Psoas muscle (tissue), 8 donors: ENCODE results near the gene TMBIM4. TPM values are rescaled to one million over a fixed set of nuclear protein-coding genes. Genes with fewer than 3 reads are reported as not detected.

Experiments
- ATAC-seq, 4 donors: fragments of 200-7000 bp; cut with Tn5 transposase; one replicate each; pipeline ENCODE4 v1.9.1; 2020; ENCODE audit warnings: moderate library complexity in 3 of 4, mild to moderate bottlenecking in 2 of 4
- DNase-seq, 2 donors: peaks; one replicate each; pipeline ENCODE4 v3.0.0-alpha.2; 2020
- H3K27ac ChIP-seq: fragments of 200-600 bp; one replicate; pipeline ENCODE4 v1.8.0; 2022
- H3K27me3 ChIP-seq, 3 donors: fragments of 200-600 bp in 1 of 3; one replicate each; pipeline versions ENCODE4 v1.6.1 to v1.8.0; 2013 to 2022; ENCODE audit warnings: low read length in 2 of 3, mild to moderate bottlenecking in 2 of 3, moderate library complexity in 1 of 3; ENCODE audit not compliant: insufficient read depth in 3 of 3
- H3K36me3 ChIP-seq, 2 donors: fragments of 200-600 bp in 1 of 2; one replicate each; pipeline versions ENCODE4 v1.6.1 to v1.8.0; 2013 to 2022; ENCODE audit warnings: low read depth in 1 of 2, mild to moderate bottlenecking in 1 of 2, moderate library complexity in 1 of 2; ENCODE audit not compliant: insufficient read depth in 1 of 2
- H3K4me1 ChIP-seq: fragments of 200-600 bp; one replicate; pipeline ENCODE4 v1.8.0; 2022
- H3K4me3 ChIP-seq: fragments of 200-600 bp; one replicate; pipeline ENCODE4 v1.8.0; 2022; ENCODE audit warnings: mild to moderate bottlenecking
- H3K9me3 ChIP-seq: fragments of 200-600 bp; one replicate; pipeline ENCODE4 v1.8.0; 2022
- WGBS, 3 donors: extraction: QIAGEN DNeasy Blood & Tissue Kit; methylation state at CpG; one replicate each; pipeline versions ENCODE4 v1.1.6 to v1.1.7; 2013; 5-methylcytosine and 5-hydroxymethylcytosine counted together
- intact Hi-C, 2 donors: fragments of 100-400 bp; cut with DNase I; formaldehyde crosslinking; loops; one replicate each; pipeline versions ENCODE4 v1.11.0 to v1.14.2; 2022
- polyA plus RNA-seq, 3 donors: library from polyadenylated mRNA; stranded (reverse); fragments of 200-250 nt; gene quantifications; one replicate each; pipeline ENCODE4 v1.2.3, GENCODE V29; 2013
- total RNA-seq, 4 donors: library from RNA; stranded (reverse); fragmentation: NEBNext Ultra II Directional in 2 of 4; extraction: Animal tissue kit (Norgen Biotek cat#: 25700) in 2 of 4; gene quantifications; one replicate each; pipeline versions ENCODE4 v1.2.1 to v1.2.4, GENCODE V29; 2021 to 2023
- TF ChIP-seq, protein P1 (sequence below): fragments of 200-600 bp; IDR thresholded peaks from one replicate; pipeline ENCODE4 v1.8.0; 2022; ENCODE audit warnings: antibody characterized with exemption
- donor health status: healthy with polysubstance abuse.
- donor health status: DM: no; HTN: no; CAD: no; lungs with moderate emphysema.
- donor health status: Bipolar disorder and iron deficiency.
- donor health status: healthy.
- donor health status: DM: yes; HTN: yes; CAD: no.
- donor health status: DM: no; HTN: no; CAD: no.
- donor health status: DM: no; HTN: no; CAD: no.
- donor health status: DM: yes; HTN: yes; CAD: no.

TMBIM4 gene
- total and polyA plus RNA-seq, 7 donors: 35.1 to 64.8 (median 43.2) TPM

DNA sequence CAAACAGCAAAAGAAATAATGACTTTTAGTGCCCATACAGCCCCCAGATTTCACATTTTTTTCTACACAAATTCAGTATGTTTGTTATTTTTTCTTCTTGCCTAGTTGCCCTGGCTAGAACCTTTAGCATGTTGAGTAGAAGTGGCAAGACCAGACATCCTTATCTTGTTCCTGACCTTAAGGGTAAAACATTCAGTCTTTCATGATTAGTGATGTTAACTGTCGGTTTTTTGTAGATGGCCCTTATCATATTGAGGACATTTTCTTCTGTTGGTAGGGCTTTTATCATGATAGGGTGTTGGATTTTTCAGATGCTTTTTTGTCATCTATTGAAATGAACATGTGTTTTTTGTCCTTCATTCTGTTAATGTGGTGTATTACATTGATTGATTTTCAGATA is 36.3 kb upstream of the TMBIM4 start:
- TF ChIP-seq, protein P1, sequence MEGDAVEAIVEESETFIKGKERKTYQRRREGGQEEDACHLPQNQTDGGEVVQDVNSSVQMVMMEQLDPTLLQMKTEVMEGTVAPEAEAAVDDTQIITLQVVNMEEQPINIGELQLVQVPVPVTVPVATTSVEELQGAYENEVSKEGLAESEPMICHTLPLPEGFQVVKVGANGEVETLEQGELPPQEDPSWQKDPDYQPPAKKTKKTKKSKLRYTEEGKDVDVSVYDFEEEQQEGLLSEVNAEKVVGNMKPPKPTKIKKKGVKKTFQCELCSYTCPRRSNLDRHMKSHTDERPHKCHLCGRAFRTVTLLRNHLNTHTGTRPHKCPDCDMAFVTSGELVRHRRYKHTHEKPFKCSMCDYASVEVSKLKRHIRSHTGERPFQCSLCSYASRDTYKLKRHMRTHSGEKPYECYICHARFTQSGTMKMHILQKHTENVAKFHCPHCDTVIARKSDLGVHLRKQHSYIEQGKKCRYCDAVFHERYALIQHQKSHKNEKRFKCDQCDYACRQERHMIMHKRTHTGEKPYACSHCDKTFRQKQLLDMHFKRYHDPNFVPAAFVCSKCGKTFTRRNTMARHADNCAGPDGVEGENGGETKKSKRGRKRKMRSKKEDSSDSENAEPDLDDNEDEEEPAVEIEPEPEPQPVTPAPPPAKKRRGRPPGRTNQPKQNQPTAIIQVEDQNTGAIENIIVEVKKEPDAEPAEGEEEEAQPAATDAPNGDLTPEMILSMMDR: no peak
- ATAC-seq: no peak
- H3K27me3 ChIP-seq: peaks cover 0 to 3% (median 0%) of the 10 kb centered on the region in 3 donors
- no peaks in the 10 kb centered on the region for H3K36me3 ChIP-seq
- H3K9me3 ChIP-seq: no peaks in the 10 kb centered on the region
- no peak for DNase-seq
- no peak overlapping the region for H3K4me3 ChIP-seq
- intact Hi-C loops: no loop called here
- H3K4me1 ChIP-seq: no peaks in the 10 kb centered on the region
- 90 to 95% (median 93%) methylated on average over 1 of the region's 1 CpG for WGBS, 3 donors
- no peak overlapping the region for H3K27ac ChIP-seq

DNA sequence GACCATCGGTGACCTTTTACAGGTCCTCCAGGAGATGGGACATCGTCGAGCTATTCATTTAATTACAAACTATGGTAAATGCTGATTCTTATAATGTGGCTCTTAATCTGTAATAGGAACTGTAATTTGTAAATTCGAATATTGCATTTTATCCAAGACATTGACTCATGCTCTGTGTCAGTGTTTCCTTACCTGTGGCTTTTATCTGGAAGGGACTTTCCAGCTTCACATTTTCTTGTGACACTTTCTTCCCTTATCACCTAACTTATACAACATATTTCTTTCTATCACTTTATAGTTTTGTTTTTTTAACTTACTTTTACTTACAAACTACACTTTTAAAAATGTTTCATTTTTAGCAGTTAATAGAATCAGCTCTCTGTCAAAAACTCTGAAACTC is 34.0 kb upstream of the TMBIM4 start:
- ATAC-seq (no peak), DNase-seq (no peak)
- TF ChIP-seq, protein P1: no peak
- Histone ChIP-seq H3K27ac (no peak overlapping the region), H3K4me3 (no peak overlapping the region), H3K36me3 (no peaks in the 10 kb centered on the region), H3K9me3 (peaks cover 4% of the 10 kb centered on the region), H3K27me3 (peaks cover 0 to 4% (median 3%) of the 10 kb centered on the region in 3 donors), H3K4me1 (no peaks in the 10 kb centered on the region)
- intact Hi-C loops: no loop called here
- WGBS, 3 donors: 86 to 90% (median 89%) methylated on average over 4 of the region's 4 CpGs

DNA sequence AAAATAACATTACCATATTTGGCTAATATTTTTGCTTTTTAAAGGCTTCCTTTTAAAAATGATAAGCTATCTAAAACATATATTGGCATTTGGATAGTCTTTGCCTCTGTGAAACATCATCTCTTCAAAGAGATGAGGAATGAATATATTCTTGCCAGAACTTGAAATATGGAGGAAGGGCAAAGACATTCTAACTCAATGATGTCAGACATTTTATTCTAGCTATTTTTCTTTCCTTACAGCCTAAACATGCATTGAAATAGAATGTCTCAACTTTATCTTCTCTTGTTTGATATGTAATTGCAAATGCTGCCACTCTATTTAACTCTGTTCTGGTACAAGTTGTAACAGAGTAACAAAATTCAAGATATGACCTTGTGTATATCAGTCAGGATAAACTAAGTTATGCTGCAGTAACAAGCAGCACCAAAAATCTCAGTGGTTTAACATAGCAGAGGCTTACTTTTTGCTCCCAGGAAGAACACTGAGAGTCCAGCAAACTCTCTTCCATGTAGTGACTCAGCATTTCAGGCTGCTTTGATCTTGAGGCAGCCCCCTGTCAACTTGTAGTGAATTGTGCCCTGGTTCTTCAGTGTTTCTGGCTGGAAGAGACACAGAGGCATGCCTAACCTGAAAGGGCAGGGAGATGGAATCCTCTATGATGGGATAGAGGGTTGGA is 30.2 kb upstream of the TMBIM4 start:
- Histone ChIP-seq H3K4me1 (no peaks in the 10 kb centered on the region), H3K27ac (no peak overlapping the region), H3K4me3 (no peak overlapping the region), H3K27me3 (peaks cover 0 to 9% (median 3%) of the 10 kb centered on the region in 3 donors), H3K36me3 (no peaks in the 10 kb centered on the region), H3K9me3 (peaks cover 4% of the 10 kb centered on the region)
- DNase-seq (no peak), ATAC-seq (no peak)
- TF ChIP-seq, protein P1: no peak
- intact Hi-C loops: no loop called here

DNA sequence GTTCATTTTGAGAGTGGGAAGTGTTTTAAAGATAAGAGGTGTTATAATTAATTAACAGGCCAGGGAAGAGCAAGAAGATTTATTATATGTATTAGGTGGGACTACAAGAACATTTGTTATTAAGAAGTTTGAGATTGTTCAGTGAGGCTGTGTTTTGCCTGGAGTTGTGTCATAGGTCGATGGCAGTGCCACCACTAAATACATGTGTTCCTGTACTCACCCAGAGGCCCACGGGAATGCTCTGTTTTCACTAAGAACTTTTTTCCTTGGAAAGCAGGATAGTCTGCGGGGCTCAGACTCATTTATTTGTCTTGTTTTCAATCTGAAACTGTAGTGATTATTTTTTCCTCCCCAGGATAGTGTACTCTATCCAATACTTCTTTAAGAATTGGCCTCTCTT is 29.3 kb upstream of the TMBIM4 start:
- H3K36me3 ChIP-seq: no peaks in the 10 kb centered on the region
- DNase-seq (no peak), ATAC-seq (no peak)
- intact Hi-C loops: no loop called here
- H3K4me1 ChIP-seq: no peaks in the 10 kb centered on the region
- 61 to 69% (median 68%) methylated on average over 3 of the region's 3 CpGs for WGBS, 3 donors
- H3K27me3 ChIP-seq: peaks cover 0 to 9% (median 3%) of the 10 kb centered on the region in 3 donors
- no peak overlapping the region for H3K4me3 ChIP-seq
- peaks cover 4% of the 10 kb centered on the region for H3K9me3 ChIP-seq
- H3K27ac ChIP-seq: no peak overlapping the region
- TF ChIP-seq, protein P1: no peak

DNA sequence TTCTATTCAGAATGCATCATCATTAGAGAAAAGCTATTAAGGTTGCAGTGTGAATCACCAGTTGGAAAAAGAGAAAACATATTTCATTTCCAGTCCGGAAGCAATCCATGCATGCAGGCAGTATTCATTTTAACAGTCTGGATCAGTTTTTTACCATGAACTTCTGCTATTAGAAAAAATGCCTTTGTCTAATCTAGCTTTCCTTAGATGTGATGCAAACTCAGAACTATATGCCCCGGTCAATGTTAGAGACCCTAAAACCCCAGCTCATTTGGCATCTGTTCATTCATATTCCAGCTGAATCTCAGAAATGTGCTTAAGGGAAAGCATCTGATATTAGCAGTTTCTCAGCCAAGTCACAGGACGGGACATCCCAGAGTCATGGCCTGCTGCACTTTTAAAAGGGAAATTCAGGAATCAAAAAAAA is 27.7 kb upstream of the TMBIM4 start:
- Histone ChIP-seq H3K27ac (no peak overlapping the region), H3K9me3 (peaks cover 4% of the 10 kb centered on the region), H3K4me3 (no peak overlapping the region), H3K36me3 (no peaks in the 10 kb centered on the region), H3K27me3 (peaks cover 0 to 9% (median 5%) of the 10 kb centered on the region in 3 donors), H3K4me1 (no peaks in the 10 kb centered on the region)
- DNase-seq (no peak), ATAC-seq (no peak)
- TF ChIP-seq, protein P1: no peak
- intact Hi-C loops: no loop called here
- WGBS, 3 donors: 21 to 34% (median 29%) methylated on average over 3 of the region's 3 CpGs
